Breast epithelium (tissue), 4 donors: ENCODE results near the gene RDH8. TPM values are rescaled to one million over a fixed set of nuclear protein-coding genes. Genes with fewer than 3 reads are reported as not detected.

Source experiments
- DNase-seq, 2 donors: peaks; one replicate each; pipeline ENCODE4 v3.0.0-alpha.2; 2019; ENCODE audit warnings: low spot score in 2 of 2
- H3K27ac ChIP-seq, 2 donors: fragments of 200-600 bp; sonication (generic) in 1 of 2; one replicate each; pipeline ENCODE4 v1.5.1; 2016 to 2019; ENCODE audit warnings: mild to moderate bottlenecking in 1 of 2
- H3K27me3 ChIP-seq, 2 donors: fragments of 200-600 bp; sonication (generic) in 1 of 2; one replicate each; pipeline versions ENCODE4 v1.5.1 to v1.6.0; 2017 to 2019; ENCODE audit warnings: control low read depth in 1 of 2, mild to moderate bottlenecking in 1 of 2
- H3K36me3 ChIP-seq: fragments of 200-600 bp; one replicate; pipeline ENCODE4 v1.5.1; 2019
- H3K4me1 ChIP-seq, 2 donors: fragments of 200-600 bp; sonication (generic); one replicate each; pipeline ENCODE4 v1.5.1; 2016 to 2019; ENCODE audit warnings: control low read depth in 1 of 2
- H3K4me3 ChIP-seq, 3 donors: fragments of 200-600 bp; sonication (generic); 1 replicate in 2 of 3; 2 replicates in 1 of 3; pipeline ENCODE4 v1.5.1; 2016 to 2019; ENCODE audit warnings: mild to moderate bottlenecking in 3 of 3, moderate library complexity in 2 of 3
- H3K9me3 ChIP-seq, 2 donors: fragments of 200-600 bp; sonication (generic) in 1 of 2; one replicate each; pipeline ENCODE4 v1.5.1; 2016 to 2019; ENCODE audit warnings: control low read depth in 1 of 2
- CTCF ChIP-seq, 3 donors: fragments of 450-650 bp; IDR thresholded peaks; one replicate each; pipeline ENCODE4 v1.5.1; 2016 to 2017; ENCODE audit warnings: antibody characterized with exemption in 3 of 3, mild to moderate bottlenecking in 3 of 3, moderate library complexity in 3 of 3
- POLR2A ChIP-seq: fragments of 450-650 bp; IDR thresholded peaks from one replicate; pipeline ENCODE4 v1.6.1; 2016; ENCODE audit warnings: antibody characterized with exemption, mild to moderate bottlenecking, moderate library complexity
- POLR2AphosphoS5 ChIP-seq, 3 donors: sonication (generic); formaldehyde crosslinking; IDR thresholded peaks; one replicate each; pipeline ENCODE4 v1.6.1; 2017; ENCODE audit warnings: antibody characterized with exemption in 3 of 3
- intact Hi-C: fragments of 100-400 bp; cut with DNase I; formaldehyde crosslinking; loops from one replicate; pipeline ENCODE4 v1.15.1; 2023; ENCODE audit warnings: low total_unique reads
- total RNA-seq, 3 donors: library from RNA; depleted of rRNA; stranded (reverse); fragments of >200 nt; gene quantifications; one replicate each; pipeline ENCODE4 v1.1.0, GENCODE V29; 2016

Gene RDH8
- total RNA-seq, 3 donors from 2014 or later = not detected

GRCh38 chr19:10013834-10014618, 743 bp downstream of the RDH8 start:
- intact Hi-C loops = no loop called here
- no peaks in the 10 kb centered on the region for H3K4me1 ChIP-seq
- TF ChIP-seq CTCF (IDR thresholded peaks at IDR 0.05) (no peak), POLR2AphosphoS5 (IDR thresholded peaks at IDR 0.05) (no peak), POLR2A (no peak)

GRCh38 chr19:10018263-10018662, 5.0 kb downstream of the RDH8 start:
- peaks cover 3 to 10% of the 10 kb centered on the region in 2 donors for H3K27me3 ChIP-seq
- no peak overlapping the region for H3K4me3 ChIP-seq
- H3K4me1 ChIP-seq = no peaks in the 10 kb centered on the region
- TF ChIP-seq POLR2A (no peak), CTCF (IDR thresholded peaks at IDR 0.05) (no peak), POLR2AphosphoS5 (IDR thresholded peaks at IDR 0.05) (no peak)
- DNase-seq = no peak
- intact Hi-C loops = no loop called here
- no peaks in the 10 kb centered on the region for H3K9me3 ChIP-seq
- H3K36me3 ChIP-seq = no peaks in the 10 kb centered on the region
- H3K27ac ChIP-seq = no peak overlapping the region

More at GRCh38 chr19:10013834-10014618, 743 bp downstream of the RDH8 start:
- no peaks in the 10 kb centered on the region for H3K9me3 ChIP-seq
- H3K36me3 ChIP-seq = no peaks in the 10 kb centered on the region
- H3K4me3 ChIP-seq = no peak overlapping the region
- no peak for DNase-seq
- no peak overlapping the region for H3K27ac ChIP-seq
- H3K27me3 ChIP-seq = peaks cover 3 to 48% of the 10 kb centered on the region in 2 donors

GRCh38 chr19:10018786-10019185, 5.5 kb downstream of the RDH8 start:
- H3K9me3 ChIP-seq = no peaks in the 10 kb centered on the region
- H3K4me3 ChIP-seq = no peak overlapping the region
- no peaks in the 10 kb centered on the region for H3K4me1 ChIP-seq
- peaks cover 3 to 5% of the 10 kb centered on the region in 2 donors for H3K27me3 ChIP-seq
- DNase-seq = no peak
- no peak for TF ChIP-seq POLR2AphosphoS5 (IDR thresholded peaks at IDR 0.05)
- no peak for TF ChIP-seq CTCF (IDR thresholded peaks at IDR 0.05)
- no peak for TF ChIP-seq POLR2A
- intact Hi-C loops = no loop called here
- H3K27ac ChIP-seq = no peak overlapping the region
- no peaks in the 10 kb centered on the region for H3K36me3 ChIP-seq

GRCh38 chr19:10019246-10019645, 6.0 kb downstream of the RDH8 start:
- intact Hi-C loops = no loop called here
- DNase-seq = no peak
- Histone ChIP-seq H3K27ac (no peak overlapping the region), H3K27me3 (peaks cover 0 to under 1% of the 10 kb centered on the region in 2 donors), H3K36me3 (no peaks in the 10 kb centered on the region), H3K4me3 (no peak overlapping the region), H3K9me3 (no peaks in the 10 kb centered on the region), H3K4me1 (no peaks in the 10 kb centered on the region)
- no peak for TF ChIP-seq POLR2AphosphoS5 (IDR thresholded peaks at IDR 0.05)

GRCh38 chr19:10020851-10021250, 7.6 kb downstream of the RDH8 start:
- H3K9me3 ChIP-seq = no peaks in the 10 kb centered on the region
- no peak for TF ChIP-seq POLR2A
- TF ChIP-seq POLR2AphosphoS5 (IDR thresholded peaks at IDR 0.05) = no peak
- TF ChIP-seq CTCF (IDR thresholded peaks at IDR 0.05) = no peak
- no peak for DNase-seq
- H3K27ac ChIP-seq = no peak overlapping the region
- H3K27me3 ChIP-seq = no peaks in the 10 kb centered on the region
- no peak overlapping the region for H3K4me3 ChIP-seq
- H3K36me3 ChIP-seq = no peaks in the 10 kb centered on the region
- no peaks in the 10 kb centered on the region for H3K4me1 ChIP-seq
- intact Hi-C loops = loop anchor here (5.0 kb wide), 1 partner anchor 1406 kb away; no protein-coding TSS in a partner anchor
